OCI-LY1 (cell line): ENCODE results near the gene IRF2.

Experiments
- H2AFZ ChIP-seq: fragments of 200-600 bp; sonication (generic), shearing (Covaris generic); 2 replicates; pipeline ENCODE4 v1.6.0; 2014; ENCODE audit warnings: antibody characterized with exemption, mild to moderate bottlenecking, low read length
- H3F3A ChIP-seq: fragments of 200-600 bp; sonication (generic), shearing (Covaris generic); 2 replicates; pipeline ENCODE4 v1.6.0; 2014; ENCODE audit warnings: mild to moderate bottlenecking, antibody characterized with exemption, low read length, moderate library complexity; ENCODE audit not compliant: insufficient read depth
- H3K27ac ChIP-seq: fragments of 200-600 bp; sonication (generic); 2 replicates; pipeline ENCODE4 v1.5.1; 2014; ENCODE audit warnings: low read length, mixed run types, mild to moderate bottlenecking, low read depth; ENCODE audit not compliant: poor library complexity, severe bottlenecking
- H3K27me3 ChIP-seq: fragments of 200-600 bp; sonication (generic); 2 replicates; pipeline ENCODE4 v1.6.0; 2014; ENCODE audit warnings: antibody characterized with exemption, mild to moderate bottlenecking, low read length, moderate library complexity; ENCODE audit not compliant: insufficient read depth
- H3K36me3 ChIP-seq: fragments of 200-600 bp; sonication (generic); 2 replicates; pipeline ENCODE4 v1.6.1; 2014; ENCODE audit warnings: mild to moderate bottlenecking, antibody characterized with exemption, low read length, moderate library complexity, mixed read lengths; ENCODE audit not compliant: insufficient read depth
- H3K4me1 ChIP-seq: fragments of 200-600 bp; sonication (generic); 2 replicates; pipeline ENCODE4 v1.5.1; 2014; ENCODE audit warnings: mild to moderate bottlenecking, low read length, moderate library complexity; ENCODE audit not compliant: insufficient read depth, severe bottlenecking
- H3K4me2 ChIP-seq: fragments of 200-600 bp; sonication (generic), shearing (Covaris generic); 2 replicates; pipeline ENCODE4 v1.6.1; 2014; ENCODE audit warnings: low read length
- H3K4me3 ChIP-seq: fragments of 200-600 bp; sonication (generic); 2 replicates; pipeline ENCODE4 v1.5.1; 2014; ENCODE audit warnings: low read length, low read depth, mild to moderate bottlenecking, mixed read lengths; ENCODE audit not compliant: poor library complexity, severe bottlenecking
- H3K79me2 ChIP-seq: fragments of 200-600 bp; shearing (Covaris generic); 2 replicates; pipeline ENCODE4 v1.6.1; 2016; ENCODE audit warnings: mixed run types, low read length, mixed read lengths; ENCODE audit not compliant: insufficient read depth
- H3K9ac ChIP-seq: fragments of 200-600 bp; sonication (generic), shearing (Covaris generic); 2 replicates; pipeline ENCODE4 v1.6.1; 2014; ENCODE audit warnings: mild to moderate bottlenecking, low read length, mixed read lengths
- H3K9me2 ChIP-seq: fragments of 200-600 bp; sonication (generic), shearing (Covaris generic); 2 replicates; pipeline ENCODE4 v1.6.1; 2014; ENCODE audit warnings: low read depth, mild to moderate bottlenecking, low read length, mixed read lengths
- H3K9me3 ChIP-seq: fragments of 200-600 bp; shearing (Covaris generic); 2 replicates; pipeline ENCODE4 v1.6.1; 2014; ENCODE audit warnings: low read length, mixed read lengths
- H4K20me1 ChIP-seq: fragments of 200-600 bp; sonication (generic), shearing (Covaris generic); 2 replicates; pipeline ENCODE4 v1.6.0; 2016; ENCODE audit warnings: mild to moderate bottlenecking, low read length; ENCODE audit not compliant: insufficient read depth
- CTCF ChIP-seq: fragments of 200-600 bp; sonication (generic), shearing (Covaris generic); IDR thresholded peaks from 2 replicates; pipeline ENCODE4 v1.5.1; 2017; ENCODE audit warnings: mild to moderate bottlenecking, antibody characterized with exemption, low read length, moderate library complexity, mixed read lengths
- EZH2 ChIP-seq: fragments of 200-600 bp; sonication (generic), shearing (Covaris generic); IDR thresholded peaks from 2 replicates; pipeline ENCODE4 v1.8.0; 2017; ENCODE audit warnings: borderline replicate concordance, mixed run types, mild to moderate bottlenecking, antibody characterized with exemption, low read length, moderate library complexity, mixed read lengths

IRF2 gene

GRCh38 chr4:184450045-184450444 lies 24.3 kb downstream of the IRF2 start:
- Histone ChIP-seq H3K4me1 (peaks cover 81% of the 10 kb centered on the region), H3K9me2 (no peaks in the 10 kb centered on the region), H3K4me2 (no peak overlapping the region), H3F3A (no peaks in the 10 kb centered on the region; the same call in 1 of the 2 replicates), H3K9me3 (no peaks in the 10 kb centered on the region), H3K79me2 (peaks cover 62% of the 10 kb centered on the region), H2AFZ (no peak overlapping the region), H3K36me3 (peaks cover 15% of the 10 kb centered on the region), H3K9ac (no peak overlapping the region), H3K27ac (no peak overlapping the region), H3K4me3 (no peak overlapping the region), H4K20me1 (no peaks in the 10 kb centered on the region), H3K27me3 (no peaks in the 10 kb centered on the region)
- TF ChIP-seq EZH2 (no peak), CTCF (no peak)

GRCh38 chr4:184448821-184449220 lies 25.5 kb downstream of the IRF2 start:
- no peaks in the 10 kb centered on the region for H3K9me3 ChIP-seq
- TF ChIP-seq EZH2: no peak
- no peak for TF ChIP-seq CTCF
- H3K4me1 ChIP-seq: peaks cover 80% of the 10 kb centered on the region
- peak overlapping the region; percentile 45; the same call in 1 of the 2 replicates for H3K9ac ChIP-seq
- H2AFZ ChIP-seq: no peak overlapping the region
- no peaks in the 10 kb centered on the region; the same call in 1 of the 2 replicates for H3F3A ChIP-seq
- peaks cover 64% of the 10 kb centered on the region for H3K79me2 ChIP-seq
- no peaks in the 10 kb centered on the region for H3K9me2 ChIP-seq
- H3K36me3 ChIP-seq: peaks cover 19% of the 10 kb centered on the region
- H3K4me3 ChIP-seq: peak overlapping the region; percentile 49
- no peaks in the 10 kb centered on the region for H3K27me3 ChIP-seq
- H3K4me2 ChIP-seq: peak overlapping the region; percentile 74
- H3K27ac ChIP-seq: peak overlapping the region; percentile 57
- no peaks in the 10 kb centered on the region for H4K20me1 ChIP-seq

GRCh38 chr4:184448141-184448540 lies 26.2 kb downstream of the IRF2 start:
- no peak overlapping the region for H3K4me3 ChIP-seq
- H3K9ac ChIP-seq: no peak overlapping the region; the same call in 1 of the 2 replicates
- TF ChIP-seq CTCF: no peak
- TF ChIP-seq EZH2: no peak
- H2AFZ ChIP-seq: no peak overlapping the region
- peaks cover 74% of the 10 kb centered on the region for H3K4me1 ChIP-seq
- H3K27ac ChIP-seq: no peak overlapping the region
- no peaks in the 10 kb centered on the region for H4K20me1 ChIP-seq
- no peaks in the 10 kb centered on the region; the same call in 1 of the 2 replicates for H3F3A ChIP-seq
- peaks cover 65% of the 10 kb centered on the region for H3K79me2 ChIP-seq
- H3K4me2 ChIP-seq: peak overlapping the region; percentile 74; the same call in 1 of the 2 replicates
- H3K27me3 ChIP-seq: no peaks in the 10 kb centered on the region
- no peaks in the 10 kb centered on the region for H3K9me2 ChIP-seq
- H3K36me3 ChIP-seq: peaks cover 19% of the 10 kb centered on the region
- no peaks in the 10 kb centered on the region for H3K9me3 ChIP-seq
